OCI-LY7 (cell line): ENCODE results near the gene CASP8AP2. TPM values are rescaled to one million over a fixed set of nuclear protein-coding genes. Genes with fewer than 3 reads are reported as not detected.
A peak's percentile ranks its signal among the peaks of the same experiment; 100 is the strongest.

Source experiments
- Bru-seq: library from RNA; stranded (reverse); fragments of 400-500 nt; gene quantifications from one replicate; lab custom pipeline; 2021; lab: Mats Ljungman, UMichigan
- BruChase-seq, 2 experiments: library from RNA; stranded (reverse); fragments of 400-500 nt; gene quantifications; one replicate each; lab custom pipeline; 2021; lab: Mats Ljungman, UMichigan
- BruUV-seq: library from RNA; stranded (reverse); fragments of 400-500 nt; replicated peaks from 2 replicates; lab custom pipeline; 2021; lab: Mats Ljungman, UMichigan
- CTCF ChIA-PET: fragments of 300-600 bp; sonication (Branson Sonifier 250); formaldehyde crosslinking; loops from one replicate; lab custom pipeline; 2022; ENCODE audit warnings: antibody characterized with exemption; ENCODE audit not compliant: unreplicated experiment; lab: Charles Lee
- POLR2A ChIA-PET: fragments of 300-600 bp; sonication (Branson Sonifier 250); formaldehyde crosslinking; loops from one replicate; lab custom pipeline; 2022; ENCODE audit warnings: antibody characterized with exemption; lab: Charles Lee
- DNase-seq: peaks from one replicate; pipeline ENCODE4 v3.0.0-alpha.2; 2015; ENCODE audit warnings: low spot score
- H2AFZ ChIP-seq: fragments of 200-600 bp; sonication (generic), shearing (Covaris generic); 2 replicates; pipeline ENCODE4 v1.6.1; 2014; ENCODE audit warnings: mild to moderate bottlenecking, antibody characterized with exemption, low read length, moderate library complexity
- H3K27ac ChIP-seq: fragments of 200-600 bp; sonication (generic); 2 replicates; pipeline ENCODE4 v1.5.1; 2014; ENCODE audit warnings: mixed run types, low read depth, mild to moderate bottlenecking, moderate library complexity, low read length, inconsistent platforms; ENCODE audit not compliant: poor library complexity, severe bottlenecking
- H3K36me3 ChIP-seq: fragments of 200-600 bp; sonication (generic); 2 replicates; pipeline ENCODE4 v1.6.1; 2014; ENCODE audit warnings: mild to moderate bottlenecking, antibody characterized with exemption, low read length, moderate library complexity, mixed read lengths; ENCODE audit not compliant: insufficient read depth
- H3K4me1 ChIP-seq: fragments of 200-600 bp; sonication (generic); 2 replicates; pipeline ENCODE4 v1.5.1; 2014; ENCODE audit warnings: mild to moderate bottlenecking, low read length; ENCODE audit not compliant: insufficient read depth, poor library complexity, severe bottlenecking
- H3K4me2 ChIP-seq: fragments of 200-600 bp; sonication (generic); 2 replicates; pipeline ENCODE4 v1.6.1; 2014; ENCODE audit warnings: mild to moderate bottlenecking, low read length
- H3K4me3 ChIP-seq: fragments of 200-600 bp; sonication (generic); 2 replicates; pipeline ENCODE4 v1.5.1; 2014; ENCODE audit warnings: mild to moderate bottlenecking, low read depth, low read length; ENCODE audit not compliant: poor library complexity, severe bottlenecking
- H3K79me2 ChIP-seq: fragments of 200-600 bp; sonication (generic); 2 replicates; pipeline ENCODE4 v1.6.1; 2016; ENCODE audit warnings: low read depth, mild to moderate bottlenecking, low read length, moderate library complexity, mixed read lengths; ENCODE audit not compliant: insufficient read depth
- H3K9me2 ChIP-seq: fragments of 200-600 bp; sonication (generic); 2 replicates; pipeline ENCODE4 v1.6.1; 2016; ENCODE audit warnings: mild to moderate bottlenecking, low read length, mixed read lengths; ENCODE audit not compliant: insufficient read depth
- H3K9me3 ChIP-seq: fragments of 200-600 bp; sonication (generic); 2 replicates; pipeline ENCODE4 v1.6.1; 2014; ENCODE audit warnings: mild to moderate bottlenecking, mixed run types, low read length, mixed read lengths
- H4K20me1 ChIP-seq: fragments of 200-600 bp; sonication (generic); 2 replicates; pipeline ENCODE4 v1.6.1; 2014; ENCODE audit warnings: mild to moderate bottlenecking, antibody characterized with exemption, low read length, moderate library complexity, mixed read lengths; ENCODE audit not compliant: insufficient read depth
- CTCF ChIP-seq: fragments of 200-600 bp; sonication (generic); conservative IDR thresholded peaks from 2 replicates; pipeline ENCODE4 v1.5.1; 2014; ENCODE audit warnings: mild to moderate bottlenecking, antibody characterized with exemption, low read length, moderate library complexity, mixed read lengths
- EZH2phosphoT487 ChIP-seq: fragments of 200-600 bp; sonication (generic); IDR thresholded peaks from 2 replicates; pipeline ENCODE4 v1.6.1; 2018; ENCODE audit warnings: low read depth, borderline replicate concordance, mild to moderate bottlenecking, mixed run types, antibody characterized with exemption, low read length, moderate library complexity, mixed read lengths
- intact Hi-C: fragments of 100-400 bp; cut with micrococcal nuclease; formaldehyde crosslinking; loops from one replicate; pipeline ENCODE4 v1.10.0; 2022; ENCODE audit not compliant: unreplicated experiment
- long read RNA-seq: library from polyadenylated mRNA; stranded (forward); transcript quantifications from one replicate; pipeline ENCODE4 v2.0.0, GENCODE V29; 2022
- total RNA-seq, 2 experiments: library from RNA; depleted of rRNA in 1 of 2; stranded (reverse); fragments of >200 nt in 1 of 2; shearing (Covaris generic) in 1 of 2; gene quantifications; 2 replicates each; pipeline ENCODE4 v1.2.3, GENCODE V29; 2014 to 2022

CASP8AP2 gene
- 22.6 and 23.7 TPM in 2 replicates for total RNA-seq (2014; rRNA removed; shearing (Covaris generic))
- total RNA-seq (2022), result 39.5 and 40.0 TPM in 2 replicates
- percentile 86 among the genes with signal in this experiment for Bru-seq, nascent RNA
- BruChase-seq, experiment 1, labeled RNA remaining after a 6-hour chase, result percentile 90 among the genes with signal in this experiment
- percentile 93 among the genes with signal in this experiment for BruChase-seq, experiment 2, labeled RNA remaining after a 2-hour chase
- long read RNA-seq, partial matches to known transcripts, result 4 of 24 reads
- long read RNA-seq, other reads (novel, unspliced or antisense), result 20 of 24 reads

- POLR2A ChIA-PET, result interaction anchor here (0.5 to 2.3 kb wide), 15 partner anchors 7 to 468 kb away, joined by 3 to 45 read pairs (median 4); partner anchors contain the start of gene MDN1
- Histone ChIP-seq H2AFZ (peak within 1 kb of the TSS; percentile 88), H3K9me3 (no peaks in the 10 kb centered on the region), H3K27ac (peak within 1 kb of the TSS; percentile 79), H3K4me3 (peak within 1 kb of the TSS; percentile 86), H3K4me2 (peak within 1 kb of the TSS; percentile 87), H3K36me3 (peaks cover 37% of the 10 kb centered on the region), H4K20me1 (no peaks in the 10 kb centered on the region), H3K79me2 (peaks cover 36% of the 10 kb centered on the region), H3K4me1 (peaks cover 12% of the 10 kb centered on the region), H3K9me2 (no peaks in the 10 kb centered on the region)
- TF ChIP-seq CTCF, result no peak
- TF ChIP-seq EZH2phosphoT487, result no peak
- no TSS peak for BruUV-seq
- intact Hi-C loops, result loop anchor here (5.0 kb wide), 1 partner anchor 468 kb away; the partner anchor contains the start of gene BACH2
- DNase-seq, result peak; percentile 99
- CTCF ChIA-PET, result interaction anchor here (0.6 to 1.5 kb wide), 5 partner anchors 9 to 467 kb away, joined by 3 to 7 read pairs (median 3); no protein-coding TSS in a partner anchor
Observed at GRCh38 chr6:89829472-89830169, at the start of gene CASP8AP2. Gene CASP8AP2 (plus strand): TSS chr6:89829880.

- BruUV-seq, result no TSS peak
- TF ChIP-seq EZH2phosphoT487, result no peak
- TF ChIP-seq CTCF, result no peak
- Histone ChIP-seq H3K27ac (no peak overlapping the region), H3K79me2 (no peaks in the 10 kb centered on the region), H3K9me2 (no peaks in the 10 kb centered on the region), H3K4me2 (no peak overlapping the region), H3K4me1 (no peaks in the 10 kb centered on the region), H4K20me1 (no peaks in the 10 kb centered on the region), H2AFZ (no peak overlapping the region), H3K36me3 (peaks cover 96% of the 10 kb centered on the region), H3K9me3 (peaks cover 13% of the 10 kb centered on the region), H3K4me3 (no peak overlapping the region)
- ChIA-PET POLR2A (interaction anchor here (0.7 kb wide), 1 partner anchor 329 kb away, joined by 5 read pairs; no protein-coding TSS in a partner anchor), CTCF (no interaction called here)
- DNase-seq, result no peak
- intact Hi-C loops, result no loop called here
Observed at GRCh38 chr6:89781070-89782034, 48.3 kb upstream of the CASP8AP2 start.
